Thoracic aorta (tissue), 2 donors: Measurements from ENCODE around the gene SCP2. TPM values are rescaled to one million over a fixed set of nuclear protein-coding genes. Genes with fewer than 3 reads are reported as not detected.

ENCODE experiments used
- ATAC-seq: fragments of 150-250 bp; one replicate; pipeline ENCODE4 v1.8.0; 2017; ENCODE audit warnings: low read depth; ENCODE audit not compliant: insufficient number of reproducible peaks, low FRiP score
- DNase-seq: peaks from one replicate; pipeline ENCODE4 v3.0.0-alpha.2; 2020; ENCODE audit warnings: low spot score
- H3K27ac ChIP-seq, 2 donors: fragments of 200-600 bp; sonication (generic); 1 replicate in 1 of 2; 2 replicates in 1 of 2; pipeline ENCODE4 v1.5.1; 2016; ENCODE audit warnings: mild to moderate bottlenecking in 2 of 2, moderate library complexity in 2 of 2
- H3K27me3 ChIP-seq: fragments of 200-600 bp; sonication (generic); replicated peaks from 2 replicates; pipeline ENCODE4 v1.6.0; 2016; ENCODE audit warnings: mild to moderate bottlenecking; ENCODE audit not compliant: insufficient read depth
- H3K36me3 ChIP-seq: fragments of 200-600 bp; sonication (generic); one replicate; pipeline ENCODE4 v1.5.1; 2016
- H3K4me1 ChIP-seq, 2 donors: fragments of 200-600 bp; sonication (generic); 1 replicate in 1 of 2; 2 replicates in 1 of 2; pipeline versions ENCODE4 v1.5.1 to v1.6.0; 2016; ENCODE audit warnings: low read depth in 2 of 2, mild to moderate bottlenecking in 1 of 2; ENCODE audit not compliant: control insufficient read depth in 1 of 2
- H3K4me3 ChIP-seq: fragments of 200-600 bp; sonication (generic); 2 replicates; pipeline ENCODE4 v1.5.1; 2016; ENCODE audit warnings: mild to moderate bottlenecking
- H3K9me3 ChIP-seq: fragments of 200-600 bp; sonication (generic); 2 replicates; pipeline ENCODE4 v1.5.1; 2016
- CTCF ChIP-seq: fragments of 200-600 bp; sonication (generic); IDR thresholded peaks from one replicate; pipeline ENCODE4 v1.5.1; 2019; ENCODE audit warnings: antibody characterized with exemption
- total RNA-seq, 2 donors: library from RNA; depleted of rRNA; stranded (reverse); fragments of >200 nt; gene quantifications; one replicate each; pipeline versions ENCODE4 v1.1.0 to v1.2.3, GENCODE V29; 2016

Gene SCP2
- total RNA-seq, 2 donors from 2014 or later = 75.1 to 99.9 TPM

DNA sequence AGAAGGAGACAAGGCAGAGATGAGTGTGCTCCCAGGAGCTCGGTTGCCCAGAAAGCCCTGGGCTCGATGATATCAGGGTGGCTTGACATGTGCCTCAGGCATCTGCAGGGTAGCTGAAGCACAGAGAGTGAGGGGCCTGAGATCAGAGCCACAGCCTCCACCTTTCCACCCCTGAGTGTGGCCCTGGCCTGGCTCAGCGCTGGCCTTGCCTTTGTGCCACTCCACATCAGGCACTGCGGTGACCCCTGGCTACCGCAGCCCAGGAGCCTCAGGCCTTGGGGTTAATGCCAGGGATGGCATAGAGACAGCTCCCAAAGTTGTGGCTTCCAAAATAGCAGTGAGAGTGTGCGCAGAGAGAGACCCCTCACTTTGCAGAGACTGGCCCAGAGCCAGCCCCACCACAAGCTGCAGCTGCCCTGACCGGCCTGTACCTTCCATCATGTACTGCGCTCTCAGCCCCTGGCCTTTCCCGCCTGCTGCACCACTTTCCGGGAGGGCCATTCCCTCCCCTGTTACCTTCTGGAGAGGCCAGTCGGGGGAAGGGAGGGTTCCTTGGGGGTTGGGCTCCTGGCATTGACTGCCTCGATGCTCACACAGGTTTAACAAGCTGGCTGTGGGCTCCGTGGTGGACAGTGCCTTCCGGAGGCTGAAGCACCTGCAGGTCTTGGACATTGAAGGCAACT lies 154.4 kb downstream of the SCP2 start:
- H3K36me3 ChIP-seq = peaks cover 3% of the 10 kb centered on the region

GRCh38 chr1:53082826-53083455 lies 155.9 kb downstream of the SCP2 start:
- Histone ChIP-seq H3K9me3 (no peaks in the 10 kb centered on the region), H3K36me3 (peaks cover 3% of the 10 kb centered on the region), H3K27ac (no peak overlapping the region), H3K4me1 (no peaks in the 10 kb centered on the region), H3K4me3 (no peak overlapping the region), H3K27me3 (no peaks in the 10 kb centered on the region)
- DNase-seq = no peak
- ATAC-seq = no peak
- no peak for TF ChIP-seq CTCF

More for the DNA sequence above, 154.4 kb downstream of the SCP2 start:
- Histone ChIP-seq H3K4me1 (no peaks in the 10 kb centered on the region), H3K9me3 (no peaks in the 10 kb centered on the region), H3K4me3 (no peak overlapping the region), H3K27ac (no peak overlapping the region), H3K27me3 (no peaks in the 10 kb centered on the region)
- TF ChIP-seq CTCF = no peak
- DNase-seq (no peak), ATAC-seq (no peak)

DNA sequence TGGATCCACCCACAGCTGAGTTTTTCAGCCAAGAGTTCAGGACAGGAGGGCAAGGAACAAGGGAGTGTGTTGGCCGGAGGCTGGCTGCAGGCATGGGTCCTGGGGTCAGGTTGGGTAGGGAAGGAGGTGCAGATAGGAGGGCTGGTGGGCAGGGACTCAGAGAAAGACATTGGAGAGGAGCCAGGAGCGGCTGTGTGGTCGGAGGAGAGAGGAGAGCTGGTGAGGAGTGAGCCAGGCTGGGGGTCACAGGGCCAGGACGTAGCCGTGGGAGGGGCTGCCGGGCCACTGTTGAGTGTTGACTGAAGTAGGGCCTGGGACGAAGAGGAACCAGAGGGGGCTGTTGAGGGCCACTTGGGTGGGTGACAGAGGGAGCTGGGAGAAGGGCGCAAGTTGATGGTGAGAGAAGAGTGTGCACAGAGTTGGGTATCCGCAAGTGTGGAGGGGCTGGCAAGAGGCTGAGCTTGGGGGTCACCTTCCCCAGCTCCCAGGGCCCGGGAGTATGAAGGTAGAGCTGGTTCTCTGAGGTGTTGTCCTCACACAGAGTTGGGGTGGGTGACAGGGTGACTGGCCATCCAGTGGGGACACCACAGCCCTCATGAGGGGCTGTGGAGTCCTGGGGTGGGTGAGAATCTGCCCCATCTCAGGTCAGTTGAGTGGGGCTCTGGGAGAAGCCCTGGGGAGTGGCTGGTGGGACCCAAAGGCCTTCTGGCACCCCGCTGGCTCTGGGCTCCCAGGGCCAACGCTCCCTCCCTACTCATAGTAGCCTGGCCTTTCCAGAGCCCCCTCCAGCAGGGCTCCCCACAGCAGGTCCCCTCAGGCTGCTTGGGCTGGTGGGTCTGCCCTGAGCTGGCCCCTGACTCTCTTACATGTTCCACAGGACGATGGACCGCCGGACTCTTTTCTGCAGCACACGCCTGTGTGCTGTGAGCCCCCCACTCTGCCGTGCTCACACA lies 156.8 kb downstream of the SCP2 start:
- Histone ChIP-seq H3K27me3 (no peaks in the 10 kb centered on the region), H3K4me1 (no peaks in the 10 kb centered on the region), H3K9me3 (no peaks in the 10 kb centered on the region), H3K36me3 (peaks cover 3% of the 10 kb centered on the region), H3K27ac (no peak overlapping the region), H3K4me3 (no peak overlapping the region)
- TF ChIP-seq CTCF = no peak
- DNase-seq (no peak), ATAC-seq (no peak)

- Histone ChIP-seq H3K36me3 (peaks cover 3% of the 10 kb centered on the region), H3K4me3 (no peak overlapping the region), H3K4me1 (no peaks in the 10 kb centered on the region), H3K9me3 (no peaks in the 10 kb centered on the region), H3K27ac (no peak overlapping the region), H3K27me3 (no peaks in the 10 kb centered on the region)
- DNase-seq = no peak
- ATAC-seq = no peak
- TF ChIP-seq CTCF = no peak
Measured at GRCh38 chr1:53084589-53084971, 157.5 kb downstream of the SCP2 start.

- H3K27me3 ChIP-seq = no peaks in the 10 kb centered on the region
- peaks cover 3% of the 10 kb centered on the region for H3K36me3 ChIP-seq
- DNase-seq (no peak), ATAC-seq (no peak)
- no peaks in the 10 kb centered on the region for H3K9me3 ChIP-seq
- no peak overlapping the region for H3K4me3 ChIP-seq
- H3K4me1 ChIP-seq = no peaks in the 10 kb centered on the region
- TF ChIP-seq CTCF = no peak
- no peak overlapping the region for H3K27ac ChIP-seq
Measured at GRCh38 chr1:53085405-53085804, 158.3 kb downstream of the SCP2 start.
